Activated naive CD4-positive, alpha-beta T cell treated with anti-CD3 and anti-CD28 coated beads, Interleukin-2, amount 50 U/mL, for 16 hours (primary cell): Measurements from ENCODE around the gene HDLBP.

Source experiments
- DNase-seq: peaks from one replicate; pipeline ENCODE4 v3.0.0-alpha.2; 2020

Gene HDLBP

GRCh38 chr2:241226723-241227572, 88.5 kb downstream of the HDLBP start:
- DNase-seq: no peak

GRCh38 chr2:241225983-241226382, 89.5 kb downstream of the HDLBP start:
- no peak for DNase-seq

- no peak for DNase-seq
Observed at GRCh38 chr2:241225545-241225944, 89.9 kb downstream of the HDLBP start.

- DNase-seq: no peak
Observed at GRCh38 chr2:241224851-241225438, 90.5 kb downstream of the HDLBP start.

GRCh38 chr2:241224018-241224850, 91.2 kb downstream of the HDLBP start:
- DNase-seq: no peak

- DNase-seq: no peak
Observed at GRCh38 chr2:241223211-241224017, 92.1 kb downstream of the HDLBP start.

- DNase-seq: no peak
Observed at GRCh38 chr2:241219856-241220356, 95.6 kb downstream of the HDLBP start.

GRCh38 chr2:241219030-241219382, 96.5 kb downstream of the HDLBP start:
- no peak for DNase-seq

GRCh38 chr2:241218131-241219029, 97.1 kb downstream of the HDLBP start:
- DNase-seq: peak; percentile 48

- DNase-seq: no peak
Observed at GRCh38 chr2:241217320-241218031, 98.0 kb downstream of the HDLBP start.

GRCh38 chr2:241216211-241216761, 99.2 kb downstream of the HDLBP start:
- no peak for DNase-seq

GRCh38 chr2:241215421-241215820, 100.1 kb downstream of the HDLBP start:
- no peak for DNase-seq

- DNase-seq: no peak
Observed at GRCh38 chr2:241214766-241215165, 100.7 kb downstream of the HDLBP start.

GRCh38 chr2:241214209-241214608, 101.3 kb downstream of the HDLBP start:
- no peak for DNase-seq

- DNase-seq: no peak
Observed at GRCh38 chr2:241213567-241213966, 101.9 kb downstream of the HDLBP start.

- DNase-seq: no peak
Observed at GRCh38 chr2:241213041-241213440, 102.4 kb downstream of the HDLBP start.

- no peak for DNase-seq
Observed at GRCh38 chr2:241211276-241211675, 104.2 kb downstream of the HDLBP start.

- DNase-seq: no peak
Observed at GRCh38 chr2:241209271-241209670, 106.2 kb downstream of the HDLBP start.

- DNase-seq: no peak
Observed at GRCh38 chr2:241208058-241208457, 107.4 kb downstream of the HDLBP start.

GRCh38 chr2:241207641-241208040, 107.8 kb downstream of the HDLBP start:
- DNase-seq: no peak

- no peak for DNase-seq
Observed at GRCh38 chr2:241207151-241207550, 108.3 kb downstream of the HDLBP start.
